ENCODE data around the gene IZUMO2.

IZUMO2 gene

GRCh38 chr19:50192463-50193211, 29.6 kb upstream of the IZUMO2 start:
- Histone ChIP-seq H3K4me1 (ENCODE audit: insufficient read depth, low read length) (no peaks in the 10 kb centered on the region), H3K36me3 (ENCODE audit: insufficient read depth, low read length) (no peaks in the 10 kb centered on the region), H3K79me2 (ENCODE audit: insufficient read depth, low read length) (no peaks in the 10 kb centered on the region), H3K9ac (ENCODE audit: low read depth, low read length) (no peak overlapping the region), H3K27me3 (ENCODE audit: insufficient read depth, low read length, poor library complexity) (no peaks in the 10 kb centered on the region), H3K4me3 (ENCODE audit: low read depth in 1 of 2, low read length in 2 of 2) (no peak overlapping the region), H3K4me2 (ENCODE audit: insufficient read depth, low read length) (no peak overlapping the region), H4K20me1 (ENCODE audit: insufficient read depth, low read length) (no peaks in the 10 kb centered on the region), H3K9me3 (ENCODE audit: insufficient read depth, low read length, severe bottlenecking) (no peaks in the 10 kb centered on the region), H3K27ac (ENCODE audit: low read length) (no peak overlapping the region), H2AFZ (ENCODE audit: low read depth, low read length) (no peak overlapping the region)
- ATAC-seq (ENCODE audit: insufficient read depth, low read depth) (no peak), DNase-seq (no peak)
- TF ChIP-seq CTCF (IDR thresholded peaks at IDR 0.05; ENCODE audit: borderline replicate concordance, extremely low read depth, low read length, poor library complexity, severe bottlenecking) = no peak
- TF ChIP-seq EZH2 (IDR thresholded peaks at IDR 0.05; ENCODE audit: borderline replicate concordance, low read depth, low read length, severe bottlenecking) = no peak

- H3K27ac ChIP-seq (ENCODE audit: low read length) = no peak overlapping the region
- no peaks in the 10 kb centered on the region for H3K9me3 ChIP-seq (ENCODE audit: insufficient read depth, low read length, severe bottlenecking)
- no peaks in the 10 kb centered on the region for H3K79me2 ChIP-seq (ENCODE audit: insufficient read depth, low read length)
- H2AFZ ChIP-seq (ENCODE audit: low read depth, low read length) = no peak overlapping the region
- H3K36me3 ChIP-seq (ENCODE audit: insufficient read depth, low read length) = no peaks in the 10 kb centered on the region
- no peaks in the 10 kb centered on the region for H3K27me3 ChIP-seq (ENCODE audit: insufficient read depth, low read length, poor library complexity)
- no peak for ATAC-seq (ENCODE audit: insufficient read depth, low read depth)
- H3K4me2 ChIP-seq (ENCODE audit: insufficient read depth, low read length) = no peak overlapping the region
- H4K20me1 ChIP-seq (ENCODE audit: insufficient read depth, low read length) = no peaks in the 10 kb centered on the region
- H3K4me3 ChIP-seq (ENCODE audit: low read depth in 1 of 2, low read length in 2 of 2) = no peak overlapping the region
- no peak for DNase-seq
- no peaks in the 10 kb centered on the region for H3K4me1 ChIP-seq (ENCODE audit: insufficient read depth, low read length)
- TF ChIP-seq CTCF (IDR thresholded peaks at IDR 0.05; ENCODE audit: borderline replicate concordance, extremely low read depth, low read length, poor library complexity, severe bottlenecking) = no peak
- no peak for TF ChIP-seq EZH2 (IDR thresholded peaks at IDR 0.05; ENCODE audit: borderline replicate concordance, low read depth, low read length, severe bottlenecking)
- H3K9ac ChIP-seq (ENCODE audit: low read depth, low read length) = no peak overlapping the region
Observed at GRCh38 chr19:50191216-50191615, 28.1 kb upstream of the IZUMO2 start.

DNA sequence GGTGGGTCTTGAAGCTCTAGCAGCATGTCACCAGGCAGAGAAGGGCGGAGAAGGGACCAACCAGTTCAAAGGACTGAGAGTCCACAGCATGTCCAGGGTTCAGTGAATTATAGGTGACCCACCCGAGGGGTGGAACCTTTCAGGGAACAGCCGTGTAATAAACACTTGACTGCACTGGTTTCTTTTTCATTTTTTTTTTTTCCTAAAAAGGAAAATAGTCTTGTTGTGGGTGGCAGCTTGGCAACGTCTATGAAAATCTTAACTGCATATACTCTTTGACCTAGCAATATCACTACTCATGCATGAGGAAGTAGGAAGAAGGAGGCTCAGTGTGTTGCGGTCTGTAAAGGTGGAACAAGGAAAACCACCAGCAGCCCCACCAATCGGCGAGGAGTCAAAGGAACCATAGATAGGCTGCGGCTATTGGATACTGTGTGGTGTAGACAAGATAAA, 27.4 kb upstream of the IZUMO2 start:
- H4K20me1 ChIP-seq (ENCODE audit: insufficient read depth, low read length) = no peaks in the 10 kb centered on the region
- H3K36me3 ChIP-seq (ENCODE audit: insufficient read depth, low read length) = no peaks in the 10 kb centered on the region
- no peaks in the 10 kb centered on the region for H3K27me3 ChIP-seq (ENCODE audit: insufficient read depth, low read length, poor library complexity)
- H3K9ac ChIP-seq (ENCODE audit: low read depth, low read length) = no peak overlapping the region
- H3K4me3 ChIP-seq (ENCODE audit: low read depth in 1 of 2, low read length in 2 of 2) = no peak overlapping the region
- H3K79me2 ChIP-seq (ENCODE audit: insufficient read depth, low read length) = no peaks in the 10 kb centered on the region
- H3K9me3 ChIP-seq (ENCODE audit: insufficient read depth, low read length, severe bottlenecking) = no peaks in the 10 kb centered on the region
- H3K27ac ChIP-seq (ENCODE audit: low read length) = no peak overlapping the region
- no peak overlapping the region for H3K4me2 ChIP-seq (ENCODE audit: insufficient read depth, low read length)
- TF ChIP-seq CTCF (IDR thresholded peaks at IDR 0.05; ENCODE audit: borderline replicate concordance, extremely low read depth, low read length, poor library complexity, severe bottlenecking) (no peak), EZH2 (IDR thresholded peaks at IDR 0.05; ENCODE audit: borderline replicate concordance, low read depth, low read length, severe bottlenecking) (no peak)
- DNase-seq (no peak), ATAC-seq (ENCODE audit: insufficient read depth, low read depth) (no peak)
- no peaks in the 10 kb centered on the region for H3K4me1 ChIP-seq (ENCODE audit: insufficient read depth, low read length)
- no peak overlapping the region for H2AFZ ChIP-seq (ENCODE audit: low read depth, low read length)

Measured in DND-41 (cell line).